Lower leg skin (tissue), 4 donors: Measurements from ENCODE around the gene PAQR8. TPM values are rescaled to one million over a fixed set of nuclear protein-coding genes. Genes with fewer than 3 reads are reported as not detected.
A peak's percentile ranks its signal among the peaks of the same experiment; 100 is the strongest.

Source experiments
- DNase-seq, 2 donors: peaks; one replicate each; pipeline ENCODE4 v3.0.0-alpha.2; 2019; ENCODE audit warnings: low spot score in 2 of 2
- H3K4me3 ChIP-seq: fragments of 200-600 bp; sonication (generic); 2 replicates; pipeline ENCODE4 v1.5.1; 2017; ENCODE audit warnings: mild to moderate bottlenecking, low read depth; ENCODE audit not compliant: poor library complexity, severe bottlenecking
- POLR2A ChIP-seq, 2 donors: fragments of 450-650 bp; IDR thresholded peaks; one replicate each; pipeline ENCODE4 v1.6.1; 2016 to 2017; ENCODE audit warnings: antibody characterized with exemption in 2 of 2, mild to moderate bottlenecking in 1 of 2, moderate library complexity in 1 of 2
- WGBS, 2 donors: methylation state at CpG; one replicate each; pipeline ENCODE4 v1.1.5; 2018; 5-methylcytosine and 5-hydroxymethylcytosine counted together
- intact Hi-C: fragments of 100-400 bp; cut with DNase I; formaldehyde crosslinking; loops from one replicate; pipeline ENCODE4 v1.15.0; 2023; ENCODE audit warnings: low total_unique reads
- total RNA-seq, 4 donors: library from RNA; depleted of rRNA; stranded (reverse); fragments of >200 nt; gene quantifications; one replicate each; pipeline ENCODE4 v1.1.0, GENCODE V29; 2016
- TF ChIP-seq, protein P1 (sequence below), 3 donors: fragments of 450-650 bp; IDR thresholded peaks; one replicate each; pipeline ENCODE4 v1.5.1; 2016; ENCODE audit warnings: antibody characterized with exemption in 3 of 3, mild to moderate bottlenecking in 3 of 3, moderate library complexity in 2 of 3

PAQR8 gene
- total RNA-seq, 4 donors from 2014 or later = 1.6 to 4.3 (median 2.1) TPM

DNA sequence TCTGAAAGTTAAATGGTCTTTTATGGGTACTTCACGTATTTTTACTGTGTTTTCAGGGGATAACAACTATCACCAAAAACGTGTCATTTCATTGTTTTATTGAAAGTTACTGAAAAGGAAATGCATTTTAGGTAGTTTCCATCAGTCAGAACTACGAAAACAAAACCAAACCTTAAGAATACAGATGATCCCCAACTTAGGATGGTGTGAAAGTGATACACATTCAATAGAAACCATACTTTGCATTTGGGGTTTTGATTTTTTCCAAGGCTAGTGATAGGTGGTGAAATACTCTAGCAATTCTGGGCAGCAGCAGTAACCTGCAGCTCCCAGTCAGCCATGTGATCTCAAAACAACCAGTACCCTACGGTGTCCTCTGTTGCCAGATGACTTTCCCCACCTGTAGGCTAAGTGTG lies 32.3 kb downstream of the PAQR8 start:
- 82 to 87% methylated on average over 4 of the region's 4 CpGs for WGBS, 2 donors
- intact Hi-C loops = loop anchor here (10.0 kb wide), 1 partner anchor 109 kb away; the partner anchor contains the start of gene MCM3
- H3K4me3 ChIP-seq = no peak overlapping the region
- TF ChIP-seq, protein P1, sequence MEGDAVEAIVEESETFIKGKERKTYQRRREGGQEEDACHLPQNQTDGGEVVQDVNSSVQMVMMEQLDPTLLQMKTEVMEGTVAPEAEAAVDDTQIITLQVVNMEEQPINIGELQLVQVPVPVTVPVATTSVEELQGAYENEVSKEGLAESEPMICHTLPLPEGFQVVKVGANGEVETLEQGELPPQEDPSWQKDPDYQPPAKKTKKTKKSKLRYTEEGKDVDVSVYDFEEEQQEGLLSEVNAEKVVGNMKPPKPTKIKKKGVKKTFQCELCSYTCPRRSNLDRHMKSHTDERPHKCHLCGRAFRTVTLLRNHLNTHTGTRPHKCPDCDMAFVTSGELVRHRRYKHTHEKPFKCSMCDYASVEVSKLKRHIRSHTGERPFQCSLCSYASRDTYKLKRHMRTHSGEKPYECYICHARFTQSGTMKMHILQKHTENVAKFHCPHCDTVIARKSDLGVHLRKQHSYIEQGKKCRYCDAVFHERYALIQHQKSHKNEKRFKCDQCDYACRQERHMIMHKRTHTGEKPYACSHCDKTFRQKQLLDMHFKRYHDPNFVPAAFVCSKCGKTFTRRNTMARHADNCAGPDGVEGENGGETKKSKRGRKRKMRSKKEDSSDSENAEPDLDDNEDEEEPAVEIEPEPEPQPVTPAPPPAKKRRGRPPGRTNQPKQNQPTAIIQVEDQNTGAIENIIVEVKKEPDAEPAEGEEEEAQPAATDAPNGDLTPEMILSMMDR (IDR thresholded peaks at IDR 0.05) = no peak
- no peak for TF ChIP-seq POLR2A (IDR thresholded peaks at IDR 0.05)
- DNase-seq = no peak

DNA sequence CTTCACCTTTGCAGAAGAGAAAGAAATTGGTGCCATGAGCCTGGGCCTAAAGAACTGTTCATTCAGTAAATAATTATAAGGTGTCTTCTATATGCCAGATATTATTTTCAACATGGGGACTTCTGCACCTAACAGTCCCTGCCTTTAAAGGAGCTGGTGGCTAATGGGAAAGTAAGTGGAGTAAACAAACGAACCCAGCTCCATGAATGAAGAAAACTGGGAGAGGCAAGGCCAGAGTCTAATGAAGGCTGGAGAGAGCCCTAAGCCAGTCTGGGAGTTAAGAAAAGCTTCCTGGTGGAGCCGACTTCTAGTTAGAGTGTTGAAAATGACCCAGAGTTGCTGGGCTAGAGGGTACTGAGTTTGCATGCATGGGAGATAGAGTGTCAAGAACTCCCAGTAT lies 34.0 kb downstream of the PAQR8 start:
- TF ChIP-seq, protein P1 (IDR thresholded peaks at IDR 0.05) = no peak
- no peak for TF ChIP-seq POLR2A (IDR thresholded peaks at IDR 0.05)
- intact Hi-C loops = loop anchor here (10.0 kb wide), 1 partner anchor 111 kb away; the partner anchor contains the start of gene MCM3
- DNase-seq = no peak
- H3K4me3 ChIP-seq = no peak overlapping the region
- WGBS, 2 donors = 95 to 96% methylated on average over 2 of the region's 2 CpGs

DNA sequence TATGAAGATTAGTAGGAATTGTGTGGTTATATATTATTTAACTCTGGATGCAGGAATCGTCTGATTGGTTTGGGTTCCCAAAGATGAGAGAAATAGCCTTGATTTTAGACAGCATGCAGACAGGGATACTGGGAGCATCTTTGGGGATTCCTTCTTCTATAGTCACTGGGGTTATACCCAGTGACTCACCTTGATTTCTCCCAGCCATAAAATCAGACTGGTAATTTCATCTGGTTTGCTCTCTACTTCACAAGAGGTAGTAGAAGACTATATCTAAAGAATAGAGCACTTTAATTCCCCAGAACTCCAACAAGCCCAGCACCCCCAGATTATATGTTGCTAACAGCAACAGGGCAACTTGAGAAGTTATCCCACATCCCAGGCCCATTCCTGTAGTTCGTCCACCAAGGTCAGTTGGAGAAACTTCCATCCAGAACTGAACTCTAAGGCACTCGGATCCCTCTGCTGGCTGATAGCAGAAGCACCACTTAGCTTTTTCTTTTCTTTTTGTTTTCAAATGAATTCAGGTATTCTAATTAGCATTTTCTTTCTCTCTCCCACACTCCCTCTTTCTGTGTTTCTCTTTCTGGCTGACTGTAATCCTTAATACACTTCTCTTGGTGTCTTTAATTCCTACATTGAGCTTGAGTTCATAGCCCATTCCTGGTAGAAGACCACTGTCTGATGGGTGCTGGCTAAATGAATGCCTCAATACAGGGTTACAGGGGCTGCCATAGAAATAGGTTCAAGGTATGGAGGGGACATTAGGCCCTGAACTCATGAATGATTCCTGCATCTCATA lies 37.8 kb downstream of the PAQR8 start:
- TF ChIP-seq, protein P1 (IDR thresholded peaks at IDR 0.05) = peak in 1 of 3 donors; percentile 54
- TF ChIP-seq POLR2A (IDR thresholded peaks at IDR 0.05) = no peak
- 32 to 37% methylated on average over 3 of the region's 3 CpGs for WGBS, 2 donors
- intact Hi-C loops = loop anchor here (10.0 kb wide), 1 partner anchor 115 kb away; the partner anchor contains the start of gene MCM3
- DNase-seq = no peak
- H3K4me3 ChIP-seq = no peak overlapping the region

DNA sequence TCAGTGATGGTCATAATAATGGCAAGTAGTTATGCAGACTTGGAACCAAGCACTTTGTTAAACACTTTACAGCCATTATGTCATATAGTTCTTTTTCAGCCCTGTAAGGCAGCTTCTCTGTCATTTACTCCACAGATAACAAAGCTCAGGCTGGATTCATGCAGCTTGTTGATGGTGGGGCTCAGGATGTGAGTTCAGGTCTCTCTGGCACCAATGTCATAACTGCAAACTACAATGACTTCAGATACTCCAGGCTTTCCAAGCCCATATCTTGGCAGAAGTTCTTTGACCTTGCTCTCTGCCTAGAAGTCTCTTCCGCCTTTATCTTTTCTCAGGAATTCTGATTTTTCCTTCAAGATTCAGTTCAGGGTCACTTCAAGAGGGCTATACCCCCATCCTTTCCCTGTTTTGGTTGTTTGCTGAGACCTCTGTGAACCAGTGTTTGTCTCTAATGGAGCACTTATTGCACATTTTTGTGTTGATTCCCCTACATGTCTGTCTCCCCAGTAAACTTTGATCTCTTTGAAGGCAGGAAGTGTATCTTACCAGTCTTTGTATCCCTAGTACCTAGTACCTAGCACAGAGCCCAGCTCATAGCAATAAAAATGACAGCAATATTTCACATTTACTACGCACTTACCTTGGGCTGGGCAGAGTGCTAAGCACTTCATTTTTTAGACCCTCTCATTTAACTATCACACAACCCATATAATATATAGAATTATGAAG lies 38.5 kb downstream of the PAQR8 start:
- intact Hi-C loops = no loop called here
- DNase-seq = no peak

DNA sequence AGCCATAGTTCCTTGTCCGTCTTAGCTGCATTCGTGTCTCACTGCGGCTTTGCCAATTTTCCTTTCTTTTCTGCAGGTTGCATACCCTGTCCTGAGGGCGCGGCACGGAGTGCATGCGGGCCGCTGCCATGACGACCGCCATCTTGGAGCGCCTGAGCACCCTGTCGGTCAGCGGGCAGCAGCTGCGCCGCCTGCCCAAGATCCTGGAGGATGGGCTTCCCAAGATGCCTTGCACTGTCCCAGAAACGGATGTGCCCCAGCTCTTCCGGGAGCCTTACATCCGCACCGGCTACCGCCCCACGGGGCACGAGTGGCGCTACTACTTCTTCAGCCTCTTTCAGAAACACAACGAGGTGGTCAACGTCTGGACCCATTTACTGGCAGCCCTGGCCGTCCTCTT lies 41.1 kb downstream of the PAQR8 start:
- TF ChIP-seq POLR2A (IDR thresholded peaks at IDR 0.05) = no peak
- TF ChIP-seq, protein P1 (IDR thresholded peaks at IDR 0.05) = no peak
- intact Hi-C loops = no loop called here
- 91 to 93% methylated on average over 26 of the region's 26 CpGs for WGBS, 2 donors
- DNase-seq = no peak
- no peak overlapping the region for H3K4me3 ChIP-seq

More for the DNA sequence above, 38.5 kb downstream of the PAQR8 start:
- H3K4me3 ChIP-seq = no peak overlapping the region
- 82 to 86% methylated on average over 2 of the region's 2 CpGs for WGBS, 2 donors
- TF ChIP-seq POLR2A (IDR thresholded peaks at IDR 0.05) = no peak
- TF ChIP-seq, protein P1 (IDR thresholded peaks at IDR 0.05) = no peak
